Esophagus squamous epithelium (tissue), 4 donors: Measurements from ENCODE around the gene ZFP14.
"Not testable (repeated sequence)": the region's sequence is repeated elsewhere in the genome, so short reads cannot be mapped to it uniquely, and the experiment has no call there.

Source experiments
- POLR2A ChIP-seq, 4 donors: fragments of 450-650 bp; IDR thresholded peaks; one replicate each; pipeline ENCODE4 v1.6.1; 2017; ENCODE audit warnings: antibody characterized with exemption in 4 of 4, mild to moderate bottlenecking in 4 of 4, moderate library complexity in 3 of 4
- TF ChIP-seq, protein P1 (sequence below), 6 experiments: fragments of 450-650 bp in 4 of 6; fragments of 200-600 bp in 2 of 6; sonication (generic) in 2 of 6; IDR thresholded peaks; one replicate each; pipeline ENCODE4 v1.5.1; 2016 to 2019; ENCODE audit warnings: antibody characterized with exemption in 6 of 6, mild to moderate bottlenecking in 4 of 6, moderate library complexity in 4 of 6

DNA sequence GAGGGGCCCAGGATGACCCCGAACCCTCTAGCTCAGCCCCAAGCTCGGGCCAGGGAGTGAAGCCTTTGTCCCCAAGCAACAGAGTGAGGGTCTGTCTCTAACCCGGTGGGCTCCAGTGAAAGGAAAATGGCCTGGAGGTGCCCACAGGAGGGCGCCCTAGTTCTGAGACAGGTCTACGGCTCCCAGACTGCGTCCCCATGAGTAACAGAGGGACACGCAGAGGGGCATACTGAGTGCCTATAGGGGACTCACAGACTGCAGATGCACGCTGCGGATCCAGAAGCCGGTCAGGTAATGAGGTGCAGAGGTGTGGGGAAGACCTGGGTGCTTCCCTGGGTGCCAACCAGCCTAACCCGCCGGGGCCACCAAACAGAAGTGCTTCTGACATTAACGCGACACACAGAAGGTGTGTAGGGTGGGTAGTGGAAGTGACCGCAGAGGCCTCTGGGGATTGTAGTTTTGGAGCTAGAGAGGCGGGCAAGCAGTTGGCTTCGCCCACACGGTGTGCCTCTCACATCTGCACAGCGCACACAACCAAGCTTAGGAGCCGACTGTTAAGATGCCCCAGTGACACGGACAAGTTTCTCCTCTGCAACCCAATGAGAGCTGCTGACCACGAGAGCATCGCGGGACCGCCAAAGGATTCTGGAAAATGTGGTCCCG lies 67.8 kb downstream of the ZFP14 start:
- TF ChIP-seq, protein P1, sequence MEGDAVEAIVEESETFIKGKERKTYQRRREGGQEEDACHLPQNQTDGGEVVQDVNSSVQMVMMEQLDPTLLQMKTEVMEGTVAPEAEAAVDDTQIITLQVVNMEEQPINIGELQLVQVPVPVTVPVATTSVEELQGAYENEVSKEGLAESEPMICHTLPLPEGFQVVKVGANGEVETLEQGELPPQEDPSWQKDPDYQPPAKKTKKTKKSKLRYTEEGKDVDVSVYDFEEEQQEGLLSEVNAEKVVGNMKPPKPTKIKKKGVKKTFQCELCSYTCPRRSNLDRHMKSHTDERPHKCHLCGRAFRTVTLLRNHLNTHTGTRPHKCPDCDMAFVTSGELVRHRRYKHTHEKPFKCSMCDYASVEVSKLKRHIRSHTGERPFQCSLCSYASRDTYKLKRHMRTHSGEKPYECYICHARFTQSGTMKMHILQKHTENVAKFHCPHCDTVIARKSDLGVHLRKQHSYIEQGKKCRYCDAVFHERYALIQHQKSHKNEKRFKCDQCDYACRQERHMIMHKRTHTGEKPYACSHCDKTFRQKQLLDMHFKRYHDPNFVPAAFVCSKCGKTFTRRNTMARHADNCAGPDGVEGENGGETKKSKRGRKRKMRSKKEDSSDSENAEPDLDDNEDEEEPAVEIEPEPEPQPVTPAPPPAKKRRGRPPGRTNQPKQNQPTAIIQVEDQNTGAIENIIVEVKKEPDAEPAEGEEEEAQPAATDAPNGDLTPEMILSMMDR (IDR thresholded peaks at IDR 0.05), result not testable (repeated sequence)
- TF ChIP-seq POLR2A (IDR thresholded peaks at IDR 0.05), result not testable (repeated sequence)
